Purkinje cell (primary cell): Measurements from ENCODE around the gene ERCC3. TPM values are rescaled to one million over a fixed set of nuclear protein-coding genes. Genes with fewer than 3 reads are reported as not detected.

ENCODE experiments used
- polyA plus RNA-seq: library from polyadenylated mRNA; unstranded; fragments of >200 nt; fragmentation: Nextera tagmentation; gene quantifications from 2 replicates; pipeline ENCODE4 v1.2.1, GENCODE V29; 2014

The ERCC3 gene
- 26.8 and 31.4 TPM in 2 replicates for polyA plus RNA-seq

DNA sequence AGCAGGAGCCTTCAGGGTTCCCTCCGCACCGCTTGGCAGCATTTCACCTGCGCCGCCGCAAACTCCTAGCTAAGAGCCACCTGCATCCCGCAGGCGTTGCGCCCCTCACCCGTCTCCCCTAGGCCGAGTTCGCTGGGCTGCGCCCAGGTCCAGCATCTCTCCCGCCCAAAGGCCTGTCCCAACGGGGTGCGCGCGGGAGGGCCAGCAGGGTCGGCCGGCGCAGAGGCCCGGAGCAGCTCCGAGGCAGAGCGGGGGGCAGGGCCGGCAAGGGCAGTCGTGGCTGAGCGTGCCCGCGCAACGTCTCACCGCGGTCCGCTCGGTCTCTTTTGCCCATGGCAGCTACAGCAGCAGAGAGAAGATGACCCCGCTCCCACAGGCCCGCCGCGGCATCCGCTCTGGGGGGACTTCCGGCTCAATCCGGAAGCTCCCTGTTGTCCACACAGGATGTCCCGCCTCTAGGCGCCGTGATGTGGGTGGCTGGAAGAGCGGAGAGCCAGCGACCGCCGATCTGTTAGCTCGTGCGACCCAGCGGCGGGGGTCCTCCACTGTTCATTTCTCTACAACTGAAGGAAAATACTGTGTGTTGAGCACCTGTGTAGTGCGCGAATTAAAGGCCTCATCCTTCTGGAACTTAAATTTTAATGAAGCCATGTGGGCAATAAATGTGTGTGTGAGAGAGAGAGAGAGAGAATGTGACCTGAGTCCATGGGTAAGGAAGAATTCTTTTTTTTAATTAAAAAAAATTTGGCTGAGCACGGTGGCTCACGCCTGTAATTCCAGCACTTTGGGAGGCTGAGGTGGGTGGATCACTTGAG lies at the start of gene ERCC3:
Gene ERCC3, minus strand, starts transcription at position 397 of the 815 bp plus-strand sequence. Its CDS starts 63 bp downstream, at position 334.

DNA sequence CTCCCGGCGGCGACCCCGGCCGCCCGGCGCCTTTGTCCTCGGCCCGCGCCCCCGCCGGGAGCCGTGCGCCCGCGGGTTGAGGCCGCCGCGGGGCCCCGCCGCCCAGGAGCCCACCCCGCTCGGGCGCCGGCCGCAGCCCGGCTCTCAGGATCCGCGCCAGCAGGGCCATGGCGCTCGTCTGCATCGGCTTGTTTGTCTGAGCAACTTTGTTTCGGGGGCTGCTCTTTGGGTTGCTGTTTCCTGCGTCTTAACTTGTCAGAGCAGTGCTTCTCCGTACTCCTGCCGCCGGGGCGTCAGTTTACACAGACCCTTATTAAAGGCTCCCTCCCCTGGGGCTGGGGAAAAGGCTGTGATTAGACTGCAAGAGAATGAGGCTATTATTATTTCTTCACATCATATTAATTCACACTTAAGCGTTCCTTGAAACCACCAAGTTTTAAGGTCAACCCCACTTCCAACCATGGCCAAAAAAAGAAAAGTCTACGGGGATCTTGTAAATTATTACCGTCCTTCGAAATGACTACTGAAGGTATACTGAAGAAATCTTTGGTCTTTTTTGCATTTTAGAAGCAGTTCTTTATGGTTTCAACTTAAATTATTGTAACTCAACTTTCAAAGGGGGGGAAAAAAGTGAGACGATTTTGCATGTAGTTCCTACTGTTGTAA lies 73.7 kb downstream of the ERCC3 start, which contains the start of gene CYP27C1:
Gene CYP27C1, minus strand, starts transcription at position 198 of the 666 bp plus-strand sequence. Its CDS starts 29 bp downstream, at position 169.

Other genes with a start within 250 kb of the ERCC3 start
- 5.2 and 10.5 TPM in 2 replicates for gene BIN1, start 187.0 kb downstream of the ERCC3 start, polyA plus RNA-seq
- gene CYP27C1, start 73.8 kb downstream of the ERCC3 start, polyA plus RNA-seq = not detected in 2 replicates
- 5.9 and 6.3 TPM in 2 replicates for gene MAP3K2, start 93.8 kb upstream of the ERCC3 start, polyA plus RNA-seq
- gene PROC, start 124.3 kb upstream of the ERCC3 start, polyA plus RNA-seq = not detected in 2 replicates
- 28.2 and 35.4 TPM in 2 replicates for gene IWS1, start 232.3 kb upstream of the ERCC3 start, polyA plus RNA-seq
- gene MYO7B, start 241.5 kb upstream of the ERCC3 start, polyA plus RNA-seq = not detected in 2 replicates